Stomach (tissue), 4 donors: Measurements from ENCODE around the gene SESN2.

Source experiments
- EP300 ChIP-seq: sonication (generic); formaldehyde crosslinking; IDR thresholded peaks from one replicate; pipeline ENCODE4 v1.6.1; 2017; ENCODE audit warnings: antibody characterized with exemption
- POLR2AphosphoS5 ChIP-seq, 3 donors: sonication (generic); formaldehyde crosslinking; IDR thresholded peaks; one replicate each; pipeline ENCODE4 v1.6.1; 2016; ENCODE audit warnings: antibody characterized with exemption in 3 of 3
- TF ChIP-seq, protein P1 (sequence below), 7 experiments: fragments of 450-650 bp in 4 of 7; fragments of 200-600 bp in 3 of 7; sonication (generic) in 3 of 7; IDR thresholded peaks; one replicate each; pipeline ENCODE4 v1.5.1; 2016 to 2019; ENCODE audit warnings: antibody characterized with exemption in 7 of 7, control low read depth in 2 of 7, mild to moderate bottlenecking in 1 of 7

DNA sequence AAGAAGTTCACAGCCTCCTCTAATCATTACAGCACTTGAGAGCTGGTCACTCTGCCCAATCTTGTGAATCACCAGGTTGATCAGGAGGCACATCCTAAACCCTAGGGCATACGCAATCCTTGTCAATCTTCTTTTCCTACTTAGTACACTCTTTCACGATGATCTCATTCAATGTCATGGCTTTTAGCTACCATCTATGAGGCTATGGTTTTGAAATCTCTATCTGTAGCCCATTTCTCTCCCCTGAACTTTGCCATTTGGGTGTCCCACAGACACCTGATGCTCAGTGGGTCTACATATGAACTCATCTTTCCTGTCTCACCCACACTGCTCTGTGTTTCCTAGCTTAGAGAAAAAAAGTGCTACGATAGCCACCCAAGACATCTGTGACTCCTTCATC, 67.7 kb downstream of the SESN2 start:
- TF ChIP-seq, protein P1, sequence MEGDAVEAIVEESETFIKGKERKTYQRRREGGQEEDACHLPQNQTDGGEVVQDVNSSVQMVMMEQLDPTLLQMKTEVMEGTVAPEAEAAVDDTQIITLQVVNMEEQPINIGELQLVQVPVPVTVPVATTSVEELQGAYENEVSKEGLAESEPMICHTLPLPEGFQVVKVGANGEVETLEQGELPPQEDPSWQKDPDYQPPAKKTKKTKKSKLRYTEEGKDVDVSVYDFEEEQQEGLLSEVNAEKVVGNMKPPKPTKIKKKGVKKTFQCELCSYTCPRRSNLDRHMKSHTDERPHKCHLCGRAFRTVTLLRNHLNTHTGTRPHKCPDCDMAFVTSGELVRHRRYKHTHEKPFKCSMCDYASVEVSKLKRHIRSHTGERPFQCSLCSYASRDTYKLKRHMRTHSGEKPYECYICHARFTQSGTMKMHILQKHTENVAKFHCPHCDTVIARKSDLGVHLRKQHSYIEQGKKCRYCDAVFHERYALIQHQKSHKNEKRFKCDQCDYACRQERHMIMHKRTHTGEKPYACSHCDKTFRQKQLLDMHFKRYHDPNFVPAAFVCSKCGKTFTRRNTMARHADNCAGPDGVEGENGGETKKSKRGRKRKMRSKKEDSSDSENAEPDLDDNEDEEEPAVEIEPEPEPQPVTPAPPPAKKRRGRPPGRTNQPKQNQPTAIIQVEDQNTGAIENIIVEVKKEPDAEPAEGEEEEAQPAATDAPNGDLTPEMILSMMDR (IDR thresholded peaks at IDR 0.05): no peak
- TF ChIP-seq EP300 (no peak), POLR2AphosphoS5 (IDR thresholded peaks at IDR 0.05) (no peak)
